ENCODE measurements around the gene HLA-DMB.

DNA sequence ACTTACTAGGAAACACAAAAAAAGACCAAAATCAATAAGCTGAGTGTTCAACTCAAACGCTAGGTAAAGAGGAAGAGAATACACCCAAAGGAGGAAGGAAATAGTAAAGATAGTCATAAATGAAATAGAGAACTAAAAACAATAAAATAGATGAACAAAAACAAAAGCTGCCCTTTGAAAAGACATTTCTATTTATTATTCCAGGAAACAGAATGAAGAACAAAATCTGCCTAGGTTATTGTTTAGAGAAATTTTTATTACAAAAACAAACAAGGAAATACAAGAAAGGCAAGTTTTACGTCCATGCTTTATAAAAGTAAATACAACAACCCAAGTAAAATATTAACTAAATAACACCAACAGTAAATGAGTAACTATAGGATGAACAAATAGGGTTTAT, 20.1 kb downstream of the HLA-DMB start:
- TF ChIP-seq POLR2A (IDR thresholded peaks at IDR 0.05; ENCODE audit: low read depth, low read length) (no peak), SPI1 (IDR thresholded peaks at IDR 0.05; ENCODE audit: low read depth, low read length) (peak; percentile 51; the same call in 1 of the 2 replicates), POLR2AphosphoS5 (IDR thresholded peaks at IDR 0.05; ENCODE audit: low read depth, low read length) (no peak), TAF1 (IDR thresholded peaks at IDR 0.05; ENCODE audit: low read depth, low read length) (no peak)
